NB4 (cell line): ENCODE measurements around the gene NACC2.

Experiments
- CTCF ChIP-seq: IDR thresholded peaks from one replicate; pipeline ENCODE4 v1.5.1; 2012; ENCODE audit warnings: low read depth, low read length
- MAX ChIP-seq: IDR thresholded peaks from 2 replicates; pipeline ENCODE4 v1.6.1; 2011; ENCODE audit warnings: low read depth, low read length
- POLR2A ChIP-seq: IDR thresholded peaks from 2 replicates; pipeline ENCODE4 v1.6.1; 2011; ENCODE audit warnings: mild to moderate bottlenecking; ENCODE audit not compliant: insufficient read length; ENCODE audit errors: extremely low read depth

DNA sequence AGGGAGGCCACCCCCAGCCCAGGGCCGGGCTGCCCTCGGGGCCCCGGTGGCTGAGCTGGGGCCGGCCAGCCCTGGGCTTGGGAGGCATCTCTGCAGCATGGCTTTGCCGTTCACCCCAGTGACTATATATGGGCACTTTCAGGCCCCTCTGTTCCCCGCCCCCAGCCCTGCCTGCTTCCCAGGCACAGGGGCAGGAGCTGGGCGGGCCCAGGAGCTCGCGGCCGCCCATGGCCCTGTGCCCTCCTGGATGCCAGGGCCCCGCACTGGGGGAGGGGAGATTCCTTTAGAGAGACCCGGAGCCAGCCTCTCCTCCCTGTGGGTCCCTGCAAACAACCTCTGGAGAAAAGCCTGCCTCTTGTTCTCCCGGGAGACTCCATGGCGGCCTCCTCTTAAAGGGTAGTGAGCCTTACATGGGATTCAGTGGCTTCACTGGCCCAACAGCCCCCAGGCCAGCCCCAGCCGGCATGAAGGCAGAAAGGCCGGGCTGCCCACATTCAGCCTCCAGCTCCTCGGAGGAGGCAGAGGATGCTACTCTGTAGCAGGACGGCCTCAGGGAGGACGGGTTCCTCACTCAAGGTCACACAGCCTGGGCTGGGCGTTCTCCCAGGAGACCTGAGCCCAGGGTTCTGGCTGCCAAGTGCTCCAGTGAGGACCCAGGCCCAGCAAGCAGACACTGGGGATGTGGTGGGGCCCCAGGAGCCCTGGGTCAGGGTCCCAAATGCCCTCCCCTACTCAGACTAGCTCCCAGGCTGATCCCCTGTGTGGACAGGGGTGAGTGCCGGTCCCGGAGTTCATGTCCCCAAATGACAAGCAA is 4.1 kb downstream of the NACC2 start:
- TF ChIP-seq CTCF (no peak), POLR2A (no peak), MAX (no peak)
